HG02870 (cell line): ENCODE data around the gene ATP6V1D.
"Not testable (repeated sequence)": the region's sequence is repeated elsewhere in the genome, so short reads cannot be mapped to it uniquely, and the experiment has no call there.

Source experiments
- ATAC-seq: cut with Tn5 transposase; IDR thresholded peaks from one replicate; pipeline ENCODE4 v1.9.1; 2021; ENCODE audit warnings: mild to moderate bottlenecking, moderate library complexity; ENCODE audit not compliant: unreplicated experiment

Gene ATP6V1D

GRCh38 chr14:67371247-67372148, 11.9 kb upstream of the ATP6V1D start:
- ATAC-seq, result no peak

- ATAC-seq, result no peak
Measured at GRCh38 chr14:67370830-67371229, 11.2 kb upstream of the ATP6V1D start.

- no peak for ATAC-seq
Measured at GRCh38 chr14:67365476-67365875, 5.9 kb upstream of the ATP6V1D start.

GRCh38 chr14:67360470-67361206, 1.0 kb upstream of the ATP6V1D start:
- peak; percentile 12 for ATAC-seq

- ATAC-seq, result no peak
Measured at GRCh38 chr14:67358924-67359774, 455 bp downstream of the ATP6V1D start.

GRCh38 chr14:67357969-67358354, 1.6 kb downstream of the ATP6V1D start:
- ATAC-seq, result no peak

GRCh38 chr14:67357186-67357968, 2.2 kb downstream of the ATP6V1D start:
- no peak for ATAC-seq

GRCh38 chr14:67352055-67352454, 7.5 kb downstream of the ATP6V1D start:
- no peak for ATAC-seq

- no peak for ATAC-seq
Measured at GRCh38 chr14:67345583-67345982, 14.0 kb downstream of the ATP6V1D start.

GRCh38 chr14:67343601-67344230, 15.9 kb downstream of the ATP6V1D start:
- ATAC-seq, result no peak

GRCh38 chr14:67341231-67341630, 18.4 kb downstream of the ATP6V1D start:
- not testable (repeated sequence) for ATAC-seq

- ATAC-seq, result no peak
Measured at GRCh38 chr14:67335781-67336180, 23.8 kb downstream of the ATP6V1D start.

GRCh38 chr14:67332468-67332867, 27.1 kb downstream of the ATP6V1D start:
- ATAC-seq, result no peak

- no peak for ATAC-seq
Measured at GRCh38 chr14:67331368-67332125, 28.1 kb downstream of the ATP6V1D start.

GRCh38 chr14:67329666-67330065, 29.9 kb downstream of the ATP6V1D start:
- ATAC-seq, result not testable (repeated sequence)

GRCh38 chr14:67319142-67319541, 40.5 kb downstream of the ATP6V1D start:
- no peak for ATAC-seq

GRCh38 chr14:67317822-67318221, 41.8 kb downstream of the ATP6V1D start:
- no peak for ATAC-seq

- ATAC-seq, result no peak
Measured at GRCh38 chr14:67313153-67313552, 46.5 kb downstream of the ATP6V1D start.

- no peak for ATAC-seq
Measured at GRCh38 chr14:67311868-67312267, 47.7 kb downstream of the ATP6V1D start.
